IMR-90 (cell line): Measurements from ENCODE around the gene SENP5. TPM values are rescaled to one million over a fixed set of nuclear protein-coding genes. Genes with fewer than 3 reads are reported as not detected.

ENCODE experiments used
- ATAC-seq: fragments of 200-7000 bp; cut with Tn5 transposase; 2 replicates; pipeline ENCODE4 v1.9.1; 2020; ENCODE audit warnings: low read depth, mild to moderate bottlenecking, moderate library complexity
- BruUV-seq: library from RNA; stranded (reverse); fragments of 400-500 nt; replicated peaks from 2 replicates; lab custom pipeline; 2021; lab: Mats Ljungman, UMichigan
- CTCF ChIA-PET: fragments of 300-600 bp; formaldehyde crosslinking; extraction: SDS; loops from one replicate; lab custom pipeline; 2021; ENCODE audit warnings: antibody characterized with exemption; lab: Yijun Ruan, JAX
- POLR2A ChIA-PET: fragments of 300-600 bp; sonication (Branson Sonifier 250); formaldehyde crosslinking; loops from one replicate; lab custom pipeline; 2022; ENCODE audit warnings: antibody characterized with exemption; ENCODE audit not compliant: unreplicated experiment; lab: Charles Lee
- DNase-seq: peaks from one replicate; pipeline ENCODE4 v3.0.0; 2013
- H2AFZ ChIP-seq: replicated peaks from 2 replicates; pipeline ENCODE3; 2013; ENCODE audit warnings: low read length, mild to moderate bottlenecking; ENCODE audit not compliant: poor library complexity
- H2AK5ac ChIP-seq: 2 replicates; pipeline ENCODE4 v1.6.1; 2013; ENCODE audit warnings: low read depth, low read length, inconsistent platforms
- H2AK9ac ChIP-seq: replicated peaks from 2 replicates; pipeline ENCODE3; 2013; ENCODE audit warnings: mild to moderate bottlenecking, low read depth, low read length, moderate library complexity; ENCODE audit not compliant: poor library complexity
- H2BK120ac ChIP-seq: 2 replicates; pipeline ENCODE4 v1.6.1; 2013; ENCODE audit warnings: low read depth, low read length, inconsistent platforms
- H2BK15ac ChIP-seq: 3 replicates; pipeline ENCODE4 v1.6.1; 2013; ENCODE audit warnings: low read depth, low read length, inconsistent platforms
- H2BK20ac ChIP-seq: 2 replicates; pipeline ENCODE4 v1.6.1; 2013; ENCODE audit warnings: low read depth, mild to moderate bottlenecking, inconsistent platforms, low read length, moderate library complexity
- H2BK5ac ChIP-seq: 2 replicates; pipeline ENCODE4 v1.6.1; 2013; ENCODE audit warnings: mild to moderate bottlenecking, low read depth, low read length, inconsistent platforms; ENCODE audit not compliant: poor library complexity, severe bottlenecking
- H3K14ac ChIP-seq: replicated peaks from 2 replicates; pipeline ENCODE4 v1.6.1; 2013; ENCODE audit warnings: low read depth, low read length, inconsistent platforms
- H3K18ac ChIP-seq: 2 replicates; pipeline ENCODE4 v1.6.1; 2013; ENCODE audit warnings: low read depth, low read length, control low read depth
- H3K23ac ChIP-seq: 2 replicates; pipeline ENCODE4 v1.6.1; 2013; ENCODE audit warnings: low read depth, low read length, inconsistent platforms
- H3K27ac ChIP-seq: 2 replicates; pipeline ENCODE4 v1.5.1; 2013; ENCODE audit warnings: mild to moderate bottlenecking, control low read depth, low read length; ENCODE audit not compliant: insufficient read depth
- H3K27me3 ChIP-seq: 2 replicates; pipeline ENCODE4 v1.6.1; 2013; ENCODE audit warnings: low read length; ENCODE audit not compliant: control insufficient read depth, insufficient read depth
- H3K36me3 ChIP-seq: 2 replicates; pipeline ENCODE4 v1.6.1; 2013; ENCODE audit warnings: low read length, mixed read lengths; ENCODE audit not compliant: control insufficient read depth, insufficient read depth
- H3K4ac ChIP-seq: 2 replicates; pipeline ENCODE4 v1.6.1; 2013; ENCODE audit warnings: low read depth, low read length, inconsistent platforms
- H3K4me1 ChIP-seq: 2 replicates; pipeline ENCODE4 v1.6.1; 2013; ENCODE audit warnings: low read length, mixed read lengths; ENCODE audit not compliant: control insufficient read depth, insufficient read depth
- H3K4me2 ChIP-seq: 2 replicates; pipeline ENCODE4 v1.6.1; 2013; ENCODE audit warnings: low read depth, mild to moderate bottlenecking, control low read depth, low read length, moderate library complexity
- H3K4me3 ChIP-seq: 2 replicates; pipeline ENCODE4 v1.5.1; 2013; ENCODE audit warnings: low read depth, mild to moderate bottlenecking, control low read depth, low read length, moderate library complexity; ENCODE audit not compliant: insufficient read depth
- H3K56ac ChIP-seq: 2 replicates; pipeline ENCODE4 v1.6.1; 2013; ENCODE audit warnings: low read length, inconsistent platforms; ENCODE audit not compliant: insufficient read depth; ENCODE audit errors: extremely low read depth
- H3K79me1 ChIP-seq, 2 experiments: 2 replicates each; pipeline ENCODE4 v1.6.1; 2013; ENCODE audit warnings: low read length in 2 of 2, inconsistent platforms in 1 of 2, low read depth in 1 of 2
- H3K9ac ChIP-seq: 2 replicates; pipeline ENCODE4 v1.6.1; 2013; ENCODE audit warnings: low read depth, low read length, control low read depth
- H3K9me1 ChIP-seq: 2 replicates; pipeline ENCODE4 v1.6.1; 2013; ENCODE audit warnings: low read length, inconsistent platforms; ENCODE audit not compliant: insufficient read depth
- H3K9me3 ChIP-seq: 2 replicates; pipeline ENCODE4 v1.6.1; 2013; ENCODE audit warnings: low read length; ENCODE audit not compliant: control insufficient read depth, insufficient read depth
- H4K20me1 ChIP-seq: 2 replicates; pipeline ENCODE4 v1.6.1; 2013; ENCODE audit warnings: low read length, inconsistent platforms; ENCODE audit not compliant: insufficient read depth
- H4K5ac ChIP-seq: 2 replicates; pipeline ENCODE4 v1.6.1; 2013; ENCODE audit warnings: mild to moderate bottlenecking, low read depth, low read length, control low read depth
- H4K8ac ChIP-seq, 2 experiments: 2 replicates each; pipeline ENCODE4 v1.6.1; 2013; ENCODE audit warnings: low read depth in 2 of 2, low read length in 2 of 2, control low read depth in 1 of 2, inconsistent platforms in 1 of 2
- H4K91ac ChIP-seq: 2 replicates; pipeline ENCODE4 v1.6.1; 2013; ENCODE audit warnings: low read depth, low read length, inconsistent platforms; ENCODE audit not compliant: insufficient read depth
- CEBPB ChIP-seq: IDR thresholded peaks from 2 replicates; pipeline ENCODE4 v1.6.1; 2012; ENCODE audit warnings: low read depth, low read length, improper control_type of control experiment
- CTCF ChIP-seq: conservative IDR thresholded peaks from 2 replicates; pipeline ENCODE4 v1.5.1; 2012; ENCODE audit warnings: mild to moderate bottlenecking, low read depth, low read length, improper control_type of control experiment
- FOS ChIP-seq: fragments of 150-350 bp; IDR thresholded peaks from 2 replicates; pipeline ENCODE4 v1.6.1; 2016; ENCODE audit warnings: low read depth, low read length
- MAFK ChIP-seq: IDR thresholded peaks from 2 replicates; pipeline ENCODE4 v1.6.1; 2012; ENCODE audit warnings: low read depth, low read length, improper control_type of control experiment
- MAZ ChIP-seq: IDR thresholded peaks from 2 replicates; pipeline ENCODE4 v1.6.1; 2012; ENCODE audit warnings: low read depth, mild to moderate bottlenecking, low read length, improper control_type of control experiment, moderate library complexity, borderline replicate concordance
- MXI1 ChIP-seq: IDR thresholded peaks from 2 replicates; pipeline ENCODE4 v1.6.1; 2012; ENCODE audit warnings: low read depth, mild to moderate bottlenecking, low read length, moderate library complexity, borderline replicate concordance
- NFE2L2 ChIP-seq: fragments of 150-350 bp; IDR thresholded peaks from 2 replicates; pipeline ENCODE4 v1.6.1; 2016; ENCODE audit warnings: low read depth, mild to moderate bottlenecking, low read length
- POLR2A ChIP-seq: IDR thresholded peaks from 2 replicates; pipeline ENCODE4 v1.6.1; 2012; ENCODE audit warnings: mild to moderate bottlenecking, low read depth, low read length
- RCOR1 ChIP-seq: IDR thresholded peaks from 2 replicates; pipeline ENCODE4 v1.6.1; 2012; ENCODE audit warnings: mild to moderate bottlenecking, low read length, improper control_type of control experiment; ENCODE audit not compliant: insufficient replicate concordance
- RFX5 ChIP-seq: IDR thresholded peaks from 2 replicates; pipeline ENCODE4 v1.8.0; 2012; ENCODE audit warnings: low read depth, mild to moderate bottlenecking, low read length, moderate library complexity
- SMC3 ChIP-seq: fragments of 150-350 bp; IDR thresholded peaks from 2 replicates; pipeline ENCODE4 v1.6.1; 2016; ENCODE audit warnings: low read depth, mild to moderate bottlenecking, antibody characterized with exemption, low read length, moderate library complexity
- WGBS, 2 experiments: methylation state at CpG; one replicate each; pipeline versions ENCODE4 v1.1.5 to v1.1.7; 2013; ENCODE audit warnings: missing lambda C conversion rate in 2 of 2; ENCODE audit not compliant: insufficient read length in 1 of 2; ENCODE audit errors: extremely low coverage in 2 of 2; 5-methylcytosine and 5-hydroxymethylcytosine counted together
- dilution Hi-C: fragments of 300-500 bp; cut with HindIII; formaldehyde crosslinking; loops from one replicate; pipeline ENCODE4 v1.14.3; 2018; ENCODE audit warnings: low sequenced_read_pairs; ENCODE audit not compliant: unreplicated experiment
- in situ Hi-C: fragments of 300-500 bp; cut with MboI; formaldehyde crosslinking; loops from 3 replicates; pipeline ENCODE4 v1.14.3; 2019; ENCODE audit warnings: low sequenced_read_pairs, inconsistent platforms, mixed read lengths
- intact Hi-C: fragments of 100-400 bp; cut with micrococcal nuclease; formaldehyde crosslinking; loops from 2 replicates; pipeline ENCODE4 v1.10.0; 2022
- polyA plus RNA-seq, 3 experiments: library from polyadenylated mRNA; depleted of rRNA; stranded (reverse); fragments of >200 nt; gene quantifications; 2 replicates each; pipeline ENCODE4 v1.2.3, GENCODE V29; 2012; ENCODE audit warnings: low replicate concordance in 1 of 3
- total RNA-seq: library from RNA; depleted of rRNA; stranded (reverse); fragments of >200 nt; gene quantifications from 2 replicates; pipeline ENCODE4 v1.2.3, GENCODE V29; 2012

Gene SENP5
- total and polyA plus RNA-seq, 2 of the 4 experiments (the other 2 are of a cell fraction): 7.4 to 44.4 TPM

- H2BK20ac ChIP-seq: no peak overlapping the region
- no peak overlapping the region for H3K56ac ChIP-seq
- no peak overlapping the region for H3K18ac ChIP-seq
- H2BK15ac ChIP-seq: no peak overlapping the region
- peak overlapping the region; percentile 91 for H2AK9ac ChIP-seq
- H2AK5ac ChIP-seq: peak overlapping the region; percentile 62
- in situ Hi-C loops (no loop called here), dilution Hi-C loops (no loop called here), intact Hi-C loops (loop anchor here (5.0 to 10.0 kb wide), 3 partner anchors 76 to 338 kb away; partner anchors contain the start of gene SENP5)
- H4K8ac ChIP-seq: peak overlapping the region; percentile 77 to 90
- H3K9me3 ChIP-seq: no peaks in the 10 kb centered on the region
- no peak overlapping the region for H4K5ac ChIP-seq
- peak overlapping the region; percentile 17 for H2BK5ac ChIP-seq
- peaks cover 11% of the 10 kb centered on the region for H3K36me3 ChIP-seq
- peak overlapping the region; percentile 50 for H3K9ac ChIP-seq
- peak overlapping the region; percentile 19 for H3K14ac ChIP-seq
- H3K4me3 ChIP-seq: peak overlapping the region; percentile 78
- H4K91ac ChIP-seq: no peak overlapping the region
- no peaks in the 10 kb centered on the region for H3K27me3 ChIP-seq
- DNase-seq (no peak), ATAC-seq (no peak; the same call in 1 of the 2 replicates)
- ChIA-PET POLR2A (interaction anchor here (0.6 kb wide), 1 partner anchor 10 kb away, joined by 20 read pairs; no protein-coding TSS in a partner anchor), CTCF (interaction anchor here (1.5 kb wide), 1 partner anchor 14 kb away, joined by 5 read pairs; no protein-coding TSS in a partner anchor)
- peak overlapping the region; percentile 94 for H3K4me2 ChIP-seq
- H2AFZ ChIP-seq: peak overlapping the region; percentile 97
- H3K79me1 ChIP-seq: peaks cover 4 to 38% of the 10 kb centered on the region in 2 experiments
- H3K27ac ChIP-seq: peak overlapping the region; percentile 37; the same call in 1 of the 2 replicates
- no peak overlapping the region for H2BK120ac ChIP-seq
- H3K9me1 ChIP-seq: no peaks in the 10 kb centered on the region; the same call in 1 of the 2 replicates
- 0% methylated on average over 14 of the region's 25 CpGs; no CpG with 5 or more reads in 1 of the 2 experiments for WGBS, 2 experiments
- peaks cover 5% of the 10 kb centered on the region for H3K4me1 ChIP-seq
- peaks cover 18% of the 10 kb centered on the region for H4K20me1 ChIP-seq
- TF ChIP-seq NFE2L2 (no peak), MAFK (no peak), CEBPB (no peak), MXI1 (no peak), SMC3 (no peak), RCOR1 (no peak), POLR2A (no peak), RFX5 (no peak), FOS (no peak), CTCF (no peak), MAZ (no peak)
- TSS peak; percentile 61 for BruUV-seq
- peak overlapping the region; percentile 82 for H3K23ac ChIP-seq
- peak overlapping the region; percentile 67 for H3K4ac ChIP-seq
Observed at GRCh38 chr3:196942915-196943277, 75.2 kb downstream of the SENP5 start.
